ENCODE measurements around the gene EVC.

EVC gene

GRCh38 chr4:5816851-5817375, 105.9 kb downstream of the EVC start:
- no peak overlapping the region for H3K4me3 ChIP-seq
- DNase-seq (ENCODE audit: low spot score), result no peak
- TF ChIP-seq CTCF (IDR thresholded peaks at IDR 0.05), result no peak

GRCh38 chr4:5821665-5822358, 110.8 kb downstream of the EVC start:
- DNase-seq (ENCODE audit: low spot score), result no peak
- no peak overlapping the region for H3K4me3 ChIP-seq
- no peak overlapping the region for H3K27ac ChIP-seq
- no peak for TF ChIP-seq CTCF (IDR thresholded peaks at IDR 0.05)

More at GRCh38 chr4:5816851-5817375, 105.9 kb downstream of the EVC start:
- H3K27ac ChIP-seq, result no peak overlapping the region

GRCh38 chr4:5822619-5823018, 111.6 kb downstream of the EVC start:
- Histone ChIP-seq H3K27ac (no peak overlapping the region), H3K4me3 (no peak overlapping the region)
- no peak for TF ChIP-seq CTCF (IDR thresholded peaks at IDR 0.05)
- DNase-seq (ENCODE audit: low spot score), result no peak

- Histone ChIP-seq H3K27ac (no peak overlapping the region), H3K4me3 (no peak overlapping the region)
- no peak for DNase-seq (ENCODE audit: low spot score)
- TF ChIP-seq CTCF (IDR thresholded peaks at IDR 0.05), result no peak
Observed at GRCh38 chr4:5823542-5824211, 112.7 kb downstream of the EVC start.

GRCh38 chr4:5824227-5824626, 113.2 kb downstream of the EVC start:
- H3K27ac ChIP-seq, result no peak overlapping the region
- no peak for TF ChIP-seq CTCF (IDR thresholded peaks at IDR 0.05)
- DNase-seq (ENCODE audit: low spot score), result no peak
- H3K4me3 ChIP-seq, result no peak overlapping the region

- H3K4me3 ChIP-seq, result no peak overlapping the region
- DNase-seq (ENCODE audit: low spot score), result no peak
- TF ChIP-seq CTCF (IDR thresholded peaks at IDR 0.05), result no peak
Observed at GRCh38 chr4:5824635-5825034, 113.6 kb downstream of the EVC start.

More at GRCh38 chr4:5824635-5825034, 113.6 kb downstream of the EVC start:
- H3K27ac ChIP-seq, result no peak overlapping the region

All from coronary artery (tissue), 2 donors.